Vagina (tissue), 2 donors: ENCODE results near the gene NUDT22. TPM values are rescaled to one million over a fixed set of nuclear protein-coding genes. Genes with fewer than 3 reads are reported as not detected.

Experiments used
- DNase-seq, 2 donors: peaks; one replicate each; pipeline ENCODE4 v3.0.0-alpha.2; 2017; ENCODE audit errors: extremely low spot score in 2 of 2
- H3K27ac ChIP-seq: fragments of 200-600 bp; sonication (generic); one replicate; pipeline ENCODE4 v1.5.1; 2019
- H3K27me3 ChIP-seq: fragments of 200-600 bp; sonication (generic); one replicate; pipeline ENCODE4 v1.5.1; 2019
- H3K36me3 ChIP-seq, 2 donors: fragments of 200-600 bp; sonication (generic); one replicate each; pipeline ENCODE4 v1.5.1; 2017 to 2019
- H3K4me1 ChIP-seq: fragments of 200-600 bp; sonication (generic); one replicate; pipeline ENCODE4 v1.5.1; 2019
- H3K4me3 ChIP-seq, 2 donors: fragments of 200-600 bp; sonication (generic); 1 replicate in 1 of 2; 2 replicates in 1 of 2; pipeline ENCODE4 v1.5.1; 2016 to 2019
- H3K9me3 ChIP-seq: fragments of 200-600 bp; sonication (generic); one replicate; pipeline ENCODE4 v1.5.1; 2019
- POLR2A ChIP-seq, 2 donors: fragments of 450-650 bp; IDR thresholded peaks; one replicate each; pipeline ENCODE4 v1.6.1; 2017; ENCODE audit warnings: antibody characterized with exemption in 2 of 2, mild to moderate bottlenecking in 2 of 2, moderate library complexity in 2 of 2
- POLR2AphosphoS5 ChIP-seq, 2 donors: sonication (generic); formaldehyde crosslinking; IDR thresholded peaks; one replicate each; pipeline ENCODE4 v1.9.0; 2017; ENCODE audit warnings: antibody characterized with exemption in 2 of 2, mild to moderate bottlenecking in 2 of 2, low read depth in 1 of 2; ENCODE audit not compliant: insufficient read depth in 1 of 2
- intact Hi-C: fragments of 100-400 bp; cut with DNase I; formaldehyde crosslinking; loops from one replicate; pipeline ENCODE4 v1.15.1; 2023
- total RNA-seq: library from RNA; depleted of rRNA; stranded (reverse); fragments of >200 nt; gene quantifications from one replicate; pipeline ENCODE4 v1.2.3, GENCODE V29; 2016
- TF ChIP-seq, protein P1 (sequence below), 3 experiments: fragments of 450-650 bp in 2 of 3; fragments of 200-600 bp in 1 of 3; sonication (generic) in 1 of 3; IDR thresholded peaks; one replicate each; pipeline ENCODE4 v1.5.1; 2017 to 2019; ENCODE audit warnings: antibody characterized with exemption in 3 of 3, mild to moderate bottlenecking in 2 of 3, moderate library complexity in 2 of 3

NUDT22 gene
- total RNA-seq, 1 donor from 2014 or later = 38.8 TPM

- intact Hi-C loops = no loop called here
- Histone ChIP-seq H3K4me1 (peaks cover 74% of the 10 kb centered on the region), H3K36me3 (no peaks in the 10 kb centered on the region), H3K4me3 (peak overlapping the region; percentile 62 to 85), H3K9me3 (no peaks in the 10 kb centered on the region), H3K27ac (peak overlapping the region; percentile 97), H3K27me3 (no peaks in the 10 kb centered on the region)
- TF ChIP-seq POLR2AphosphoS5 (IDR thresholded peaks at IDR 0.05; ENCODE audit: insufficient read depth in 1 of 2, low read depth in 1 of 2) = no peak
- no peak for TF ChIP-seq POLR2A (IDR thresholded peaks at IDR 0.05)
- no peak for DNase-seq
Observed at GRCh38 chr11:64230985-64231365, 4.9 kb downstream of the NUDT22 start.

GRCh38 chr11:64231546-64231945, 5.5 kb downstream of the NUDT22 start:
- TF ChIP-seq, protein P1, sequence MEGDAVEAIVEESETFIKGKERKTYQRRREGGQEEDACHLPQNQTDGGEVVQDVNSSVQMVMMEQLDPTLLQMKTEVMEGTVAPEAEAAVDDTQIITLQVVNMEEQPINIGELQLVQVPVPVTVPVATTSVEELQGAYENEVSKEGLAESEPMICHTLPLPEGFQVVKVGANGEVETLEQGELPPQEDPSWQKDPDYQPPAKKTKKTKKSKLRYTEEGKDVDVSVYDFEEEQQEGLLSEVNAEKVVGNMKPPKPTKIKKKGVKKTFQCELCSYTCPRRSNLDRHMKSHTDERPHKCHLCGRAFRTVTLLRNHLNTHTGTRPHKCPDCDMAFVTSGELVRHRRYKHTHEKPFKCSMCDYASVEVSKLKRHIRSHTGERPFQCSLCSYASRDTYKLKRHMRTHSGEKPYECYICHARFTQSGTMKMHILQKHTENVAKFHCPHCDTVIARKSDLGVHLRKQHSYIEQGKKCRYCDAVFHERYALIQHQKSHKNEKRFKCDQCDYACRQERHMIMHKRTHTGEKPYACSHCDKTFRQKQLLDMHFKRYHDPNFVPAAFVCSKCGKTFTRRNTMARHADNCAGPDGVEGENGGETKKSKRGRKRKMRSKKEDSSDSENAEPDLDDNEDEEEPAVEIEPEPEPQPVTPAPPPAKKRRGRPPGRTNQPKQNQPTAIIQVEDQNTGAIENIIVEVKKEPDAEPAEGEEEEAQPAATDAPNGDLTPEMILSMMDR (IDR thresholded peaks at IDR 0.05) = no peak
- TF ChIP-seq POLR2AphosphoS5 (IDR thresholded peaks at IDR 0.05; ENCODE audit: insufficient read depth in 1 of 2, low read depth in 1 of 2) (no peak), POLR2A (IDR thresholded peaks at IDR 0.05) (no peak)
- H3K9me3 ChIP-seq = no peaks in the 10 kb centered on the region
- H3K4me3 ChIP-seq = peak overlapping the region in 1 of 2 donors; percentile 62
- no peak overlapping the region for H3K27ac ChIP-seq
- DNase-seq = no peak
- H3K27me3 ChIP-seq = no peaks in the 10 kb centered on the region
- peaks cover 72% of the 10 kb centered on the region for H3K4me1 ChIP-seq
- no peaks in the 10 kb centered on the region for H3K36me3 ChIP-seq
- intact Hi-C loops = no loop called here

DNA sequence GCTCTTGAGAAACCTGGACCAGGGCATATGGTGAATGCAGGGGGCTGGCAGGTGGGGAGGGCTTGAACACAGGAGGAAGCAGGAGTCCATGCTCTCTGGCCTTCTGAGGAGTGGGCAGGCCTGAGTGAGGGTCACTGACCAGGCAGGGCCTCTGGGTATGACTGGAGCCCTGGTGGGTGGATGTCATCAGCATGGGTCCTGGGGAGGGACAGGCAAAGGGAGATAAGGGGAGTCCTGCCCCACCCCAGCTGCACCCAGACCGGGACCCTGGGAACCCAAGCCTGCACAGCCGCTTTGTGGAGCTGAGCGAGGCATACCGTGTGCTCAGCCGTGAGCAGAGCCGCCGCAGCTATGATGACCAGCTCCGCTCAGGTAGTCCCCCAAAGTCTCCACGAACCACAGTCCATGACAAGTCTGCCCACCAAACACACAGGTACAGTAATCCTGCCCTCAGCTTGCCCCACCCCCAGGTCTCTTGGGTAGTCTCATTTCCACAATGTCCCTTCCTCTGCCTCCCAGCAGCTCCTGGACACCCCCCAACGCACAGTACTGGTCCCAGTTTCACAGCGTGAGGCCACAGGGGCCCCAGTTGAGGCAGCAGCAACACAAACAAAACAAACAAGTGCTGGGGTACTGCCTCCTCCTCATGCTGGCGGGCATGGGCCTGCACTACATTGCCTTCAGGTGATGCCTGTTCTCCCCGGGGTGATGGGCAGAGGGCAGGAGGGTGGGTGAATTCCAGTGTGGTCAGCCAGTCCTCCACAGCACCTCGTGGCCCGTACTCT, 6.3 kb downstream of the NUDT22 start:
- TF ChIP-seq, protein P1 (IDR thresholded peaks at IDR 0.05) = no peak
- TF ChIP-seq POLR2A (IDR thresholded peaks at IDR 0.05) (no peak), POLR2AphosphoS5 (IDR thresholded peaks at IDR 0.05; ENCODE audit: insufficient read depth in 1 of 2, low read depth in 1 of 2) (no peak)
- Histone ChIP-seq H3K9me3 (no peaks in the 10 kb centered on the region), H3K27me3 (no peaks in the 10 kb centered on the region), H3K27ac (no peak overlapping the region), H3K4me1 (peaks cover 67% of the 10 kb centered on the region), H3K36me3 (peaks cover 0 to 4% of the 10 kb centered on the region in 2 donors), H3K4me3 (no peak overlapping the region)
- DNase-seq = no peak
- intact Hi-C loops = no loop called here

GRCh38 chr11:64232967-64233315, 6.9 kb downstream of the NUDT22 start:
- no peaks in the 10 kb centered on the region for H3K9me3 ChIP-seq
- TF ChIP-seq POLR2AphosphoS5 (IDR thresholded peaks at IDR 0.05; ENCODE audit: insufficient read depth in 1 of 2, low read depth in 1 of 2) (no peak), POLR2A (IDR thresholded peaks at IDR 0.05) (no peak)
- TF ChIP-seq, protein P1 (IDR thresholded peaks at IDR 0.05) = no peak
- H3K4me3 ChIP-seq = no peak overlapping the region
- intact Hi-C loops = no loop called here
- H3K27ac ChIP-seq = no peak overlapping the region
- peaks cover 0 to 9% of the 10 kb centered on the region in 2 donors for H3K36me3 ChIP-seq
- peaks cover 67% of the 10 kb centered on the region for H3K4me1 ChIP-seq
- DNase-seq = no peak
- no peaks in the 10 kb centered on the region for H3K27me3 ChIP-seq

GRCh38 chr11:64233913-64234586, 8.0 kb downstream of the NUDT22 start, which contains the start of gene VEGFB:
VEGFB (plus strand) TSS chr11:64234584; CDS start chr11:64234834, 250 bp downstream.
- peak within 1 kb of the TSS; percentile 94 for H3K27ac ChIP-seq
- TF ChIP-seq, protein P1 (IDR thresholded peaks at IDR 0.05) = no peak
- TF ChIP-seq POLR2AphosphoS5 (IDR thresholded peaks at IDR 0.05; ENCODE audit: insufficient read depth in 1 of 2, low read depth in 1 of 2) (peak in 1 of 2 donors; percentile 88), POLR2A (IDR thresholded peaks at IDR 0.05) (peak in 1 of 2 donors; percentile 43)
- intact Hi-C loops = no loop called here
- no peaks in the 10 kb centered on the region for H3K9me3 ChIP-seq
- H3K27me3 ChIP-seq = no peaks in the 10 kb centered on the region
- H3K4me1 ChIP-seq = peaks cover 65% of the 10 kb centered on the region
- H3K36me3 ChIP-seq = peaks cover 0 to 18% of the 10 kb centered on the region in 2 donors
- peak within 1 kb of the TSS; percentile 62 to 94 for H3K4me3 ChIP-seq
- no peak for DNase-seq
